Measurements from ENCODE around the gene RNF213.

RNF213 gene

DNA sequence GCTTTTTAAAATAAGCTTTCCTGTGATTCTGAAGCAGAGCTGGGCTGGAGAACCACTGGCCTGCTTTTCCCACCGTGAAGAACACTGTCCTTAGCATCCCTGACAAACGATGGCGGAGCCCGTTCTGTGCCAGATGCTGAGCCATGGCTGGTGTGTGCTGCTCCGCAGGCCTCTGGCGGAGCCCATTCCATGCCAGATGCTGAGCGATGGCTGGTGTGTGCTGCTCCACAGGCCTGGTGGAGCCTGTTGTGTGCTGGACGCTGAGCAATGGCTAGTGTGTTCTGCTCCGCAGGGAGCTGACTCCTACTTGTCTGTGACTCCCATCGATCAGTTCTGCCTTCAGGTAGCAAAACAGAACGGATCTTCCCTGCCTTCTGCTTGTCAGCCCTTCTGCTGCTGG is 158.6 kb downstream of the RNF213 start:
- no peak overlapping the region for H3K4me2 ChIP-seq (ENCODE audit: low read depth, low read length)
- no peak for DNase-seq
- no peaks in the 10 kb centered on the region for H4K20me1 ChIP-seq (ENCODE audit: insufficient read depth, low read length)
- H3K27ac ChIP-seq (ENCODE audit: low read length): no peak overlapping the region
- no peaks in the 10 kb centered on the region for H3K9me3 ChIP-seq (replicated peaks; ENCODE audit: insufficient read depth, low read length)
- H3K4me1 ChIP-seq (ENCODE audit: low read length): no peaks in the 10 kb centered on the region
- no peaks in the 10 kb centered on the region for H3K36me3 ChIP-seq (replicated peaks; ENCODE audit: insufficient read depth, low read length)
- H3K9ac ChIP-seq (ENCODE audit: low read length): no peak overlapping the region
- no peak overlapping the region for H2AFZ ChIP-seq (ENCODE audit: low read length)
- no peak for TF ChIP-seq EZH2phosphoT487 (IDR thresholded peaks at IDR 0.05; ENCODE audit: low read length)
- TF ChIP-seq EZH2 (optimal IDR thresholded peaks at IDR 0.05; ENCODE audit: low read depth, low read length): no peak
- TF ChIP-seq, protein P1, sequence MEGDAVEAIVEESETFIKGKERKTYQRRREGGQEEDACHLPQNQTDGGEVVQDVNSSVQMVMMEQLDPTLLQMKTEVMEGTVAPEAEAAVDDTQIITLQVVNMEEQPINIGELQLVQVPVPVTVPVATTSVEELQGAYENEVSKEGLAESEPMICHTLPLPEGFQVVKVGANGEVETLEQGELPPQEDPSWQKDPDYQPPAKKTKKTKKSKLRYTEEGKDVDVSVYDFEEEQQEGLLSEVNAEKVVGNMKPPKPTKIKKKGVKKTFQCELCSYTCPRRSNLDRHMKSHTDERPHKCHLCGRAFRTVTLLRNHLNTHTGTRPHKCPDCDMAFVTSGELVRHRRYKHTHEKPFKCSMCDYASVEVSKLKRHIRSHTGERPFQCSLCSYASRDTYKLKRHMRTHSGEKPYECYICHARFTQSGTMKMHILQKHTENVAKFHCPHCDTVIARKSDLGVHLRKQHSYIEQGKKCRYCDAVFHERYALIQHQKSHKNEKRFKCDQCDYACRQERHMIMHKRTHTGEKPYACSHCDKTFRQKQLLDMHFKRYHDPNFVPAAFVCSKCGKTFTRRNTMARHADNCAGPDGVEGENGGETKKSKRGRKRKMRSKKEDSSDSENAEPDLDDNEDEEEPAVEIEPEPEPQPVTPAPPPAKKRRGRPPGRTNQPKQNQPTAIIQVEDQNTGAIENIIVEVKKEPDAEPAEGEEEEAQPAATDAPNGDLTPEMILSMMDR (IDR thresholded peaks at IDR 0.05; ENCODE audit: low read length): no peak
- H3K27me3 ChIP-seq (replicated peaks; ENCODE audit: insufficient read depth, low read length): peaks cover 7% of the 10 kb centered on the region
- H3K9me2 ChIP-seq (replicated peaks; ENCODE audit: insufficient read depth, low read length): no peaks in the 10 kb centered on the region
- H3K79me2 ChIP-seq (ENCODE audit: low read length): 0 out of 2 replicates have a peak, but pooled peaks cover 4% of the 10 kb centered on the region
- H3F3A ChIP-seq (ENCODE audit: insufficient read depth, low read length): no peaks in the 10 kb centered on the region
- no peak overlapping the region for H3K4me3 ChIP-seq (ENCODE audit: low read length)

DNA sequence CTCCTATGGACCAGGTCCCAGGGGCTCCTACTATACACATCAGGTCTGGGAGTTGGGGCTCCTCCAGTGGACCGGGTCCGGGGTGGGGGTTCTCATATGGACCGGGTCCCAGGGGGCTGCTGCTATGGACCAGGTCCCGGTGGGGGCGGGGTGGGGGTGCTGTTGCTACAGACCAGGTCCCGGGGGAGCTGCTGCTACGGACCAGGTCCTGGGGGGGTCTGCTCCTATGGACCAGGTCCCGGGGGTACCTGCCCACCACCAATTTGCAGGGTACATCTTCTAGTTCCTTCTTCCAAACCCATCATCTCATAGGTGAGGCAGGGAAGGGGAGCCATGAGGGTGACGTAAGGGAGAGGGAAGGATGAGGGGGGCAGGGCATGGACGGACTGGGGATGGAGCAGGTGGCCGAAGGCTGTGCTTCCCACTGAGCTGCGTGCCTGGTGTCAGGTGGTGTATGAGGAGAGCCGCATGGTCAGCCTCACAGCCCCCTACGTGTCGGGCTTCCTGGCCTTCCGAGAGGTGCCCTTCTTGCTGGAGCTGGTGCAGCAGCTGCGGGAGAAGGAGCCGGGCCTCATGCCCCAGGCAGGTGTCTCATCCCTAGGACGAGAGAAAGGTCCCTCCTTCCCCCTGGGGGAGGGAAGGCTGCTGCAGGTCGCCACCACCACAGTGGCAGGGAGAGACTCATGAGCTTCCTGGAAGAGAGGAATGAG is 160.9 kb downstream of the RNF213 start:
- H3K27ac ChIP-seq (ENCODE audit: low read length): no peak overlapping the region
- no peaks in the 10 kb centered on the region for H3K4me1 ChIP-seq (ENCODE audit: low read length)
- peaks cover 18% of the 10 kb centered on the region for H3K27me3 ChIP-seq (replicated peaks; ENCODE audit: insufficient read depth, low read length)
- H3K79me2 ChIP-seq (ENCODE audit: low read length): no peaks in the 10 kb centered on the region
- H3K9me2 ChIP-seq (replicated peaks; ENCODE audit: insufficient read depth, low read length): no peaks in the 10 kb centered on the region
- H3K9ac ChIP-seq (ENCODE audit: low read length): no peak overlapping the region
- H2AFZ ChIP-seq (ENCODE audit: low read length): no peak overlapping the region
- H4K20me1 ChIP-seq (ENCODE audit: insufficient read depth, low read length): no peaks in the 10 kb centered on the region
- no peak overlapping the region for H3K4me2 ChIP-seq (ENCODE audit: low read depth, low read length)
- TF ChIP-seq EZH2 (optimal IDR thresholded peaks at IDR 0.05; ENCODE audit: low read depth, low read length): no peak
- TF ChIP-seq EZH2phosphoT487 (IDR thresholded peaks at IDR 0.05; ENCODE audit: low read length): no peak
- TF ChIP-seq, protein P1 (IDR thresholded peaks at IDR 0.05; ENCODE audit: low read length): no peak
- no peaks in the 10 kb centered on the region for H3F3A ChIP-seq (ENCODE audit: insufficient read depth, low read length)
- no peaks in the 10 kb centered on the region for H3K9me3 ChIP-seq (replicated peaks; ENCODE audit: insufficient read depth, low read length)
- H3K4me3 ChIP-seq (ENCODE audit: low read length): no peak overlapping the region
- H3K36me3 ChIP-seq (replicated peaks; ENCODE audit: insufficient read depth, low read length): no peaks in the 10 kb centered on the region
- DNase-seq: no peak

DNA sequence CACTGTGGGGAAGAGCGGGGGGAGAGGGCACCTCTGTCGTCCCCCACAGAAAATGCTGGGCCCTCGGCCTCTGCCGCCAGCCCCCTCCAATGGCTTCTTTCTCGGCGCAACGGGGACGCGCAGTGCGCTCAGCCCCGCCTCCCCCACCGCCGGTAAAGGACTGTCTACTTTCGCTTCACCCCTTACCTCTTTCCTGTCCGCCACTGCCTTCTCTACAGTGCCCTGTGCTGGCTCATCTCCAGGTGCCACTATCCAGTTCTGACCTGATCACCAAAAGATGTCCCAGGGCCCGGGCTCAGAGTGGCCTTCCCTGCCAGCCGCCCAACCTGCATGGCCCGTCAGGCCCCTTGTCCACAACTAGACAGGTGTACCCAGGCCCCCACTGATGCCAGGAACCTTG is 161.6 kb downstream of the RNF213 start:
- Histone ChIP-seq H4K20me1 (ENCODE audit: insufficient read depth, low read length) (no peaks in the 10 kb centered on the region), H3K9me3 (replicated peaks; ENCODE audit: insufficient read depth, low read length) (no peaks in the 10 kb centered on the region), H3K36me3 (replicated peaks; ENCODE audit: insufficient read depth, low read length) (no peaks in the 10 kb centered on the region), H3K4me2 (ENCODE audit: low read depth, low read length) (no peak overlapping the region), H3K27me3 (replicated peaks; ENCODE audit: insufficient read depth, low read length) (peaks cover 21% of the 10 kb centered on the region), H3K27ac (ENCODE audit: low read length) (no peak overlapping the region), H3K4me1 (ENCODE audit: low read length) (no peaks in the 10 kb centered on the region), H3K9ac (ENCODE audit: low read length) (no peak overlapping the region), H3K4me3 (ENCODE audit: low read length) (no peak overlapping the region), H2AFZ (ENCODE audit: low read length) (no peak overlapping the region), H3K9me2 (replicated peaks; ENCODE audit: insufficient read depth, low read length) (no peaks in the 10 kb centered on the region), H3F3A (ENCODE audit: insufficient read depth, low read length) (no peaks in the 10 kb centered on the region), H3K79me2 (ENCODE audit: low read length) (no peaks in the 10 kb centered on the region)
- DNase-seq: no peak
- no peak for TF ChIP-seq EZH2phosphoT487 (IDR thresholded peaks at IDR 0.05; ENCODE audit: low read length)
- TF ChIP-seq, protein P1 (IDR thresholded peaks at IDR 0.05; ENCODE audit: low read length): no peak
- no peak for TF ChIP-seq EZH2 (optimal IDR thresholded peaks at IDR 0.05; ENCODE audit: low read depth, low read length)
